ENCODE data around the gene KCNJ15. TPM values are rescaled to one million over a fixed set of nuclear protein-coding genes. Genes with fewer than 3 reads are reported as not detected.

The KCNJ15 gene
- total RNA-seq: 1 to 10 TPM; 2.4 to 7.3 (median 5.7) TPM

- TF ChIP-seq, protein P1, sequence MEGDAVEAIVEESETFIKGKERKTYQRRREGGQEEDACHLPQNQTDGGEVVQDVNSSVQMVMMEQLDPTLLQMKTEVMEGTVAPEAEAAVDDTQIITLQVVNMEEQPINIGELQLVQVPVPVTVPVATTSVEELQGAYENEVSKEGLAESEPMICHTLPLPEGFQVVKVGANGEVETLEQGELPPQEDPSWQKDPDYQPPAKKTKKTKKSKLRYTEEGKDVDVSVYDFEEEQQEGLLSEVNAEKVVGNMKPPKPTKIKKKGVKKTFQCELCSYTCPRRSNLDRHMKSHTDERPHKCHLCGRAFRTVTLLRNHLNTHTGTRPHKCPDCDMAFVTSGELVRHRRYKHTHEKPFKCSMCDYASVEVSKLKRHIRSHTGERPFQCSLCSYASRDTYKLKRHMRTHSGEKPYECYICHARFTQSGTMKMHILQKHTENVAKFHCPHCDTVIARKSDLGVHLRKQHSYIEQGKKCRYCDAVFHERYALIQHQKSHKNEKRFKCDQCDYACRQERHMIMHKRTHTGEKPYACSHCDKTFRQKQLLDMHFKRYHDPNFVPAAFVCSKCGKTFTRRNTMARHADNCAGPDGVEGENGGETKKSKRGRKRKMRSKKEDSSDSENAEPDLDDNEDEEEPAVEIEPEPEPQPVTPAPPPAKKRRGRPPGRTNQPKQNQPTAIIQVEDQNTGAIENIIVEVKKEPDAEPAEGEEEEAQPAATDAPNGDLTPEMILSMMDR (IDR thresholded peaks at IDR 0.05; ENCODE audit: low read depth): no peak
Observed at GRCh38 chr21:38256599-38257302, at the start of gene KCNJ15. KCNJ15 (plus strand) TSS chr21:38256991; CDS start chr21:38299262, 42,271 bp downstream.

- TF ChIP-seq, protein P1 (IDR thresholded peaks at IDR 0.05; ENCODE audit: low read depth): no peak
Observed at GRCh38 chr21:38208118-38208517, 48.7 kb upstream of the KCNJ15 start.

- TF ChIP-seq, protein P1 (IDR thresholded peaks at IDR 0.05; ENCODE audit: low read depth): no peak
Observed at GRCh38 chr21:38211321-38211720, 45.5 kb upstream of the KCNJ15 start.

GRCh38 chr21:38212706-38213105 is 44.1 kb upstream of the KCNJ15 start:
- TF ChIP-seq, protein P1 (IDR thresholded peaks at IDR 0.05; ENCODE audit: low read depth): no peak

GRCh38 chr21:38219049-38219628 is 37.7 kb upstream of the KCNJ15 start:
- TF ChIP-seq, protein P1 (IDR thresholded peaks at IDR 0.05; ENCODE audit: low read depth): no peak

DNA sequence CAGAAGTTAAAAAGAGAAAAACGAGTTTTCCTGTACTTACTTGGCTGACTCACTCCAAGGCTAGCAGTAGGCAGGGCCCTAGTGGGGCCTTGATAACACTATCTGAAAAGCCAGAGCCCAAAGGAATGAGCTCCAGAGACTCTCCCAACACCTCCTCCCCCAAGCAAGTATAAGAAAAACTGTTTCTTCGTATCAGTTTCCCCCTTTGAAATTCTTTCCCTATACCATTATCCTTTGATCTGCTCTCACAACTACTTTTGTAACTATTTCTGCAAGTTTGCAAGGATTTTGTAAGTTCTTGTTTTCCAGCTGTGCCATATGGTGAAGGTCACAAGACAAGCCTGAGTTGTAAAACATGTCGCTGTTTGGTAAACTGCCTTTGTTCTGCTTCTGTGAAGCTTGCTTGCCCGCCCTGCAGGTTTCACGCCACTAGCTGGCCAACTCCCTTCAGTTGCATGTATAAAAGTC is 36.5 kb upstream of the KCNJ15 start:
- TF ChIP-seq, protein P1 (IDR thresholded peaks at IDR 0.05; ENCODE audit: low read depth): no peak

DNA sequence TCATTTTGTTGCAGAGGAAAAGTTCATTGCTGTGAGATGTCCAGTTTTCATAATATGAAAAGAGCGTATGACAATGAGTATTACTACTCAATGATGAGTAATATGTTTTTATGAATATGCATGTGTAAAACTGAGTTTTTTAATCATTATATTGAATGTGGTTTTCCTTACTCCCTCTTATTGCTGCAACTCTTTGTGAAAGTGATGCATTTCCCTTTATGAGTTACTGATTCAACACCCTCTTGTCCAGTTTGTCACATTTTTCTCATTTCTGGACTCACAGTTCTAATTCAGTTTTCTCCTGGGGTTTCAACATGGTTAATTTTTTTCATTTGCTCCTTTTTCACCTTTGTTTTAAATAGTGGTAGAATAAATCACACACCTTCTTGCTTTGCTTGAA is 35.2 kb upstream of the KCNJ15 start:
- TF ChIP-seq, protein P1 (IDR thresholded peaks at IDR 0.05; ENCODE audit: low read depth): no peak

All from subcutaneous adipose tissue (tissue), 4 donors.